CD8-positive, alpha-beta memory T cell (primary cell): ENCODE measurements around the gene CBFA2T3. TPM values are rescaled to one million over a fixed set of nuclear protein-coding genes. Genes with fewer than 3 reads are reported as not detected.

Source experiments
- CTCF ChIA-PET: fragments of 350-600 bp; sonication (Branson Sonifier 250); formaldehyde crosslinking; loops from one replicate; lab custom pipeline; 2021; ENCODE audit warnings: antibody characterized with exemption; lab: Charles Lee
- POLR2A ChIA-PET: fragments of 350-600 bp; sonication (Branson Sonifier 250); formaldehyde crosslinking; loops from one replicate; lab custom pipeline; 2021; ENCODE audit warnings: antibody characterized with exemption; lab: Charles Lee
- DNase-seq, 5 donors: peaks; one replicate each; pipeline versions ENCODE4 v3.0.0 to v3.0.0-alpha.2; 2020 to 2022; ENCODE audit warnings: mixed read lengths in 1 of 5
- H3K27ac ChIP-seq: one replicate; pipeline ENCODE4 v1.7.0; 2013; ENCODE audit warnings: low read depth, mild to moderate bottlenecking, low read length, moderate library complexity
- H3K27me3 ChIP-seq: 2 replicates; pipeline ENCODE4 v1.7.0; 2013; ENCODE audit warnings: low read length, mild to moderate bottlenecking; ENCODE audit not compliant: insufficient read depth, poor library complexity, severe bottlenecking
- H3K36me3 ChIP-seq: 2 replicates; pipeline ENCODE4 v1.7.0; 2013; ENCODE audit warnings: mild to moderate bottlenecking, low read length, moderate library complexity; ENCODE audit not compliant: insufficient read depth
- H3K4me1 ChIP-seq: 2 replicates; pipeline ENCODE4 v1.7.0; 2013; ENCODE audit warnings: mild to moderate bottlenecking, low read length, moderate library complexity; ENCODE audit not compliant: insufficient read depth
- H3K4me3 ChIP-seq: 2 replicates; pipeline ENCODE4 v1.7.0; 2013; ENCODE audit warnings: mild to moderate bottlenecking, low read length
- H3K9me3 ChIP-seq: 2 replicates; pipeline ENCODE4 v1.7.0; 2013; ENCODE audit warnings: mild to moderate bottlenecking, low read length
- H3K27ac Mint-ChIP-seq, 8 donors: one replicate each; pipeline ENCODE4 v1.8.0; 2020 to 2021; ENCODE audit warnings: mixed read lengths in 8 of 8, mild to moderate bottlenecking in 6 of 8, inconsistent platforms in 3 of 8, moderate library complexity in 3 of 8
- H3K27me3 Mint-ChIP-seq, 2 donors: one replicate each; pipeline ENCODE4 v1.8.0; 2020 to 2021; ENCODE audit warnings: mixed read lengths in 2 of 2, mild to moderate bottlenecking in 1 of 2, moderate library complexity in 1 of 2
- H3K36me3 Mint-ChIP-seq, 3 donors: one replicate each; pipeline ENCODE4 v1.8.0; 2020 to 2021; ENCODE audit warnings: mixed read lengths in 3 of 3, inconsistent platforms in 1 of 3, mild to moderate bottlenecking in 1 of 3
- H3K4me1 Mint-ChIP-seq, 3 donors: one replicate each; pipeline ENCODE4 v1.8.0; 2020 to 2021; ENCODE audit warnings: mixed read lengths in 3 of 3, inconsistent platforms in 1 of 3, mild to moderate bottlenecking in 1 of 3
- H3K4me3 Mint-ChIP-seq, 7 donors: one replicate each; pipeline ENCODE4 v1.8.0; 2020 to 2021; ENCODE audit warnings: mixed read lengths in 7 of 7, mild to moderate bottlenecking in 6 of 7, moderate library complexity in 4 of 7, inconsistent platforms in 2 of 7
- H3K9me3 Mint-ChIP-seq, 5 donors: one replicate each; pipeline ENCODE4 v1.8.0; 2020 to 2022; ENCODE audit warnings: mixed read lengths in 5 of 5, mild to moderate bottlenecking in 3 of 5, moderate library complexity in 2 of 5, inconsistent platforms in 1 of 5
- polyA plus RNA-seq: library from polyadenylated mRNA; unstranded; fragments of 300-500 nt; fragmentation: Illumina TruSeq; gene quantifications from one replicate; pipeline ENCODE4 v1.2.3, GENCODE V29; 2021
- total RNA-seq, 2 experiments: library from RNA; stranded (reverse); gene quantifications; one replicate each; pipeline ENCODE4 v1.2.3, GENCODE V29; 2021

Gene CBFA2T3
- total and polyA plus RNA-seq, 3 experiments from 2014 or later: 0.22 TPM; not detected in 2

DNA sequence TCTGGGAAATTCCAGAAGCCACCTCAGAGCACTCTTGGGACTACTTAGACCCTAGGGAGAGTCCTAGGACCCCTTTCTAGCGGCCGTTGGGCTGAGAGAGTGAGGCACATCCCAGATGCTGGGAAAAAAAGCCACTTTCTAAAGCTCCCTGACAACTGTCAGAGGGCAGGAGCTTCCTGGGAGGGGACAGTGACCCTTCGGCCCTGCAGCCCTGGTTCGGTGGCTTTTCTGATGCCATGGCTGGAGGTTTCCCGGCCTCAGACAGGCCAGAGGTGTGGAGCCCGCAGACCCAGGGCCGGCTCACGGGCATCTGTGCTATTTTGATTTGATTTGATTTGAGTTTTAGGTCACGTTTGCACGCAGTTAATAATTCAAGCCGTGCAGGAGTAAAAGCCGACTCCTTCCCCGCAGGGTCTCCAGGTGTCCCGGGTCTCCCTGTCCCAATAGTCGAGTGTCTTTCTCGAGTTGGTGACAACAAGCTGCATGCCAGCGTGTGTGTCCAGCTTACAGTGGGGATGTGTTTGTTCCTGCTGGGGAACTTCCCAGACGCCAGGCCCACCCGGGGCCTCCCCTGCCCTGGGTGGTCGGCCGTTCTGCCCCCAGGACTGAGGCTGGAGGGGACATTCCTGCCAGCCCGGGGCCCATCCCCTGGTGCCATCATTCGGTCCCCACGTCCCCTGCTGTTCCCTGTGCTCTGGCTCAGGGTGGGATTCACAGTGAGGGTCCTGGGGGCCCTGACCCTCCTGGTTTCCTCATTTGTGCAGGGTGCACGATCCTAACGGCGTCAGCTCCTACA lies 1.0 kb upstream of the CBFA2T3 start:
- ChIA-PET CTCF (no interaction called here), POLR2A (no interaction called here)
- no peaks in the 10 kb centered on the region for H3K36me3 Mint-ChIP-seq
- H3K4me3 Mint-ChIP-seq: no peak overlapping the region
- no peaks in the 10 kb centered on the region for H3K4me1 ChIP-seq
- no peak overlapping the region for H3K4me3 ChIP-seq
- peaks cover 3% of the 10 kb centered on the region for H3K27me3 ChIP-seq
- H3K27ac Mint-ChIP-seq: no peak overlapping the region
- no peaks in the 10 kb centered on the region for H3K9me3 Mint-ChIP-seq
- H3K27me3 Mint-ChIP-seq: peaks cover 17 to 36% of the 10 kb centered on the region in 2 donors
- no peaks in the 10 kb centered on the region for H3K9me3 ChIP-seq
- H3K36me3 ChIP-seq: no peaks in the 10 kb centered on the region
- H3K27ac ChIP-seq: peak overlapping the region; percentile 88
- H3K4me1 Mint-ChIP-seq: no peaks in the 10 kb centered on the region
- no peak for DNase-seq

GRCh38 chr16:88976366-88977017 lies 515 bp downstream of the CBFA2T3 start:
- H3K36me3 ChIP-seq: no peaks in the 10 kb centered on the region
- Mint-ChIP-seq H3K9me3 (no peaks in the 10 kb centered on the region), H3K4me3 (no peak overlapping the region), H3K27me3 (peaks cover 11 to 37% of the 10 kb centered on the region in 2 donors), H3K27ac (no peak overlapping the region), H3K36me3 (no peaks in the 10 kb centered on the region), H3K4me1 (no peaks in the 10 kb centered on the region)
- H3K9me3 ChIP-seq: no peaks in the 10 kb centered on the region
- peaks cover 3% of the 10 kb centered on the region for H3K27me3 ChIP-seq
- CTCF ChIA-PET: no interaction called here
- POLR2A ChIA-PET: no interaction called here
- DNase-seq: no peak
- no peaks in the 10 kb centered on the region for H3K4me1 ChIP-seq
- peak overlapping the region; percentile 88 for H3K27ac ChIP-seq
- H3K4me3 ChIP-seq: no peak overlapping the region

DNA sequence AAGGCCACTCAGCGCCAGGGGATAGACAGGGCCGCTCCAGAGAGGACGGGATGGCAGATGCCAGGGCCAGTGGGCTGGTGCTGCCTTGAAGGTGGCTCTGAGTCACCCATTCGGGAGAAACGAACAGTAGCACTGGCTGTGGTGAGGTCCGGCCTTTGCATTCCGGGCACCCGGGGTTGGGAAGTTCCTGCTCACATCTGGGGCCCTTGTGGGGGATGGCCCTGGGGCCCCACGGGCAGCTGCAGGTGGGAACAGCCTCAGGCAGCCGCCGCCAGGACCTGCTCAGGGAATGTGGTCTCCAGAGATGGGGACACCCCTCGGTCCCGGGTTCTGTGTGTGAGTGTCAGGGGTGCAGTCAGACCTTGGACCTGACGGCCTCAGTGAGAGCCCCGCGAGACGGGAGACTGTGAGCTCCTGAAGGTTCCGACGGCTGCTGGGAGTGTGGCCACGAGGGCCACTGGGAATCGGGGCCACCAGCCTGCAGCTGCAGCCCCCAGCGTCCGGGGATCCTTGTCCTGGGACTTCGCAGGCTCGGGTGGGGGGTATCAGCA lies 1.4 kb downstream of the CBFA2T3 start:
- no peak overlapping the region for H3K4me3 Mint-ChIP-seq
- peak overlapping the region; percentile 88 for H3K27ac ChIP-seq

DNA sequence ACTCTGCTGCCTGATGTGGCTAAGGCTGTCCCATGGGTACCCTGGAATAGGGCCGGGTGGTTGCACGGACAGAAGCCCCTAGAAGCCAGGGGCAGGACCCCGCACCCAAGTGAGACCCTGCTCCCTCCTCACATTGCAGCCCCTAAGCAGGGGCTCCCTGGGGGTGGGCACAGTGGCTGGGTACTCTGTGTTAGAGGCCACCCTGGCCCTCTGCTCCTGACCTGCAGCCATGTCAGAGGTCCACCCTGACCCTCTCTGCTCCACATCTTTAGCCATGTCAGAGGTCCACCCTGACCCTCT lies 2.1 kb downstream of the CBFA2T3 start:
- Histone ChIP-seq H3K4me1 (no peaks in the 10 kb centered on the region), H3K27ac (peak overlapping the region; percentile 88), H3K4me3 (no peak overlapping the region), H3K27me3 (peaks cover 3% of the 10 kb centered on the region), H3K36me3 (no peaks in the 10 kb centered on the region), H3K9me3 (no peaks in the 10 kb centered on the region)
- H3K27ac Mint-ChIP-seq: no peak overlapping the region
- H3K27me3 Mint-ChIP-seq: peaks cover 10 to 37% of the 10 kb centered on the region in 2 donors
- DNase-seq: no peak
- POLR2A ChIA-PET: no interaction called here
- no peaks in the 10 kb centered on the region for H3K4me1 Mint-ChIP-seq
- CTCF ChIA-PET: no interaction called here
- no peaks in the 10 kb centered on the region for H3K36me3 Mint-ChIP-seq
- no peaks in the 10 kb centered on the region for H3K9me3 Mint-ChIP-seq
- no peak overlapping the region for H3K4me3 Mint-ChIP-seq

More for the DNA sequence above, 1.4 kb downstream of the CBFA2T3 start:
- no peaks in the 10 kb centered on the region for H3K36me3 ChIP-seq
- no peaks in the 10 kb centered on the region for H3K36me3 Mint-ChIP-seq
- peaks cover 10 to 36% of the 10 kb centered on the region in 2 donors for H3K27me3 Mint-ChIP-seq
- CTCF ChIA-PET: no interaction called here
- no peak overlapping the region for H3K4me3 ChIP-seq
- peaks cover 3% of the 10 kb centered on the region for H3K27me3 ChIP-seq
- no peaks in the 10 kb centered on the region for H3K9me3 ChIP-seq
- H3K4me1 ChIP-seq: no peaks in the 10 kb centered on the region
- H3K9me3 Mint-ChIP-seq: no peaks in the 10 kb centered on the region
- POLR2A ChIA-PET: no interaction called here
- no peak for DNase-seq
- no peak overlapping the region for H3K27ac Mint-ChIP-seq
- H3K4me1 Mint-ChIP-seq: no peaks in the 10 kb centered on the region

- no peak for DNase-seq
Measured at GRCh38 chr16:88974080-88974915, 2.7 kb downstream of the CBFA2T3 start.

DNA sequence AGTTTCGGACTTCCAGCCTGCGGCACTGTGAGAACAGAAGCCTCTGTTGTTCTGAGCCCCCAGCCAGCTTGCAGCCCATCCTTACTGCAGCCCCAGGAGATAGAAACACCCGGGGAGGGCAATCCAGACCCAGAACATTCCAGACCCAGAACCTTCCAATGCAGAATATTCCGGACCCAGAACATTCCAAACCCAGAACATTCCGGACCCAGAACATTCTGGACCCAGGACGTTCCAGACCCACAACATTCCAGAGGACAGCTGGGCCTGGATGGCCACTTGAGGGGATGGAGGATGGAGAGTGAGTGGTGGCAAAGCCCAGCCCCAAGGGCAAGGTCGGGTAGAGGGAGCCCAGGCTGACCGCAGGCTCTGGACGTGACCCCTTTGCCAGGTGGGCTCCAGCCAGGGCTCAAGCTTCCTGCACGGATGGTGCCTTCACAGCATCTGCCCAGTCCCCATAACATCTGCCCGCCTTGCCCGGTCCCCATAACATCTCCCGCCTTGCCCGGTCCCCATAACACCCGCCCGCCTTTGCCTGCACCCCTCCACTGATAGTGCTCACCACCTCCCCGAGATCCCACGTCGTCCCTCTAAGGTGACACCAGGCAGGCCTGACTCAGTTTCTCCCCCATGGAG lies 3.5 kb downstream of the CBFA2T3 start:
- no peak overlapping the region for H3K27ac Mint-ChIP-seq
- peaks cover 10 to 37% of the 10 kb centered on the region in 2 donors for H3K27me3 Mint-ChIP-seq
- ChIA-PET CTCF (no interaction called here), POLR2A (no interaction called here)
- no peak overlapping the region for H3K4me3 ChIP-seq
- H3K4me3 Mint-ChIP-seq: no peak overlapping the region
- no peaks in the 10 kb centered on the region for H3K4me1 ChIP-seq
- peaks cover 0 to 2% (median 0%) of the 10 kb centered on the region in 3 donors for H3K4me1 Mint-ChIP-seq
- no peaks in the 10 kb centered on the region for H3K36me3 ChIP-seq
- no peak for DNase-seq
- H3K9me3 ChIP-seq: no peaks in the 10 kb centered on the region
- no peaks in the 10 kb centered on the region for H3K36me3 Mint-ChIP-seq
- peak overlapping the region; percentile 88 for H3K27ac ChIP-seq
- H3K27me3 ChIP-seq: peaks cover 3% of the 10 kb centered on the region
- H3K9me3 Mint-ChIP-seq: no peaks in the 10 kb centered on the region

More at GRCh38 chr16:88974080-88974915, 2.7 kb downstream of the CBFA2T3 start:
- ChIA-PET CTCF (no interaction called here), POLR2A (no interaction called here)
- H3K4me3 ChIP-seq: no peak overlapping the region
- H3K4me1 Mint-ChIP-seq: no peaks in the 10 kb centered on the region
- peaks cover 3% of the 10 kb centered on the region for H3K27me3 ChIP-seq
- H3K4me3 Mint-ChIP-seq: no peak overlapping the region
- no peak overlapping the region for H3K27ac Mint-ChIP-seq
- H3K9me3 Mint-ChIP-seq: no peaks in the 10 kb centered on the region
- no peaks in the 10 kb centered on the region for H3K36me3 Mint-ChIP-seq
- H3K27me3 Mint-ChIP-seq: peaks cover 10 to 37% of the 10 kb centered on the region in 2 donors
- H3K36me3 ChIP-seq: no peaks in the 10 kb centered on the region
- H3K27ac ChIP-seq: peak overlapping the region; percentile 88
- no peaks in the 10 kb centered on the region for H3K9me3 ChIP-seq
- no peaks in the 10 kb centered on the region for H3K4me1 ChIP-seq

GRCh38 chr16:88973007-88973410 lies 4.0 kb downstream of the CBFA2T3 start:
- Histone ChIP-seq H3K27me3 (peaks cover 3% of the 10 kb centered on the region), H3K4me3 (no peak overlapping the region), H3K36me3 (no peaks in the 10 kb centered on the region), H3K4me1 (peaks cover 1% of the 10 kb centered on the region), H3K9me3 (no peaks in the 10 kb centered on the region), H3K27ac (peak overlapping the region; percentile 88)
- no peaks in the 10 kb centered on the region for H3K9me3 Mint-ChIP-seq
- no peak overlapping the region for H3K4me3 Mint-ChIP-seq
- peaks cover 0 to 4% (median 0%) of the 10 kb centered on the region in 3 donors for H3K4me1 Mint-ChIP-seq
- peaks cover 7 to 37% of the 10 kb centered on the region in 2 donors for H3K27me3 Mint-ChIP-seq
- CTCF ChIA-PET: no interaction called here
- POLR2A ChIA-PET: no interaction called here
- no peaks in the 10 kb centered on the region for H3K36me3 Mint-ChIP-seq
- H3K27ac Mint-ChIP-seq: no peak overlapping the region
- DNase-seq: no peak
